Fibroblast of gingiva (primary cell): ENCODE results near the gene SMURF1.
A peak's percentile ranks its signal among the peaks of the same experiment; 100 is the strongest.

Source experiments
- DNase-seq: peaks from one replicate; pipeline ENCODE4 v3.0.0-alpha.2; 2011; ENCODE audit warnings: low read depth

The SMURF1 gene

GRCh38 chr7:99029466-99030435, 114.2 kb downstream of the SMURF1 start:
- no peak for DNase-seq

- DNase-seq, result no peak
Observed at GRCh38 chr7:99028261-99028973, 115.5 kb downstream of the SMURF1 start.

DNA sequence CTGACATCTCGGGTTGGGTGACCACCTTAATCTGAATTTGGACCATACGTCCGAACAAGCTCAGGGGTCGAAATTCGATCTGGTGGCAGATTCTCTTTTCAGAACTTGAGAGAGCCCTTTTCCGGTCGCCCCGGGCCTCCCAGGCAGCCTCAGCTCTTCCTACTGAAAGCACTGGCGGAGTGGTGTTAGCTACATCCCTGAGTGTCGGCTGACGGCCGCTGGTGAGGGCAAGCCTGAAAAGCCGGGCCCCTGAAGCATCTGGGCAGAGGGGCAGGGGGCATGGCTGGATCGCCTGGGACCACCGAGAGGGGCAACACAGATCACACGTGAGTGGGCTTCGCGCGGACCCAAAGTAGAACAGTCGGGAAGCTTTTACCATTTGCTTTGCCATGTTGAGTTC, 116.1 kb downstream of the SMURF1 start:
- DNase-seq, result no peak

DNA sequence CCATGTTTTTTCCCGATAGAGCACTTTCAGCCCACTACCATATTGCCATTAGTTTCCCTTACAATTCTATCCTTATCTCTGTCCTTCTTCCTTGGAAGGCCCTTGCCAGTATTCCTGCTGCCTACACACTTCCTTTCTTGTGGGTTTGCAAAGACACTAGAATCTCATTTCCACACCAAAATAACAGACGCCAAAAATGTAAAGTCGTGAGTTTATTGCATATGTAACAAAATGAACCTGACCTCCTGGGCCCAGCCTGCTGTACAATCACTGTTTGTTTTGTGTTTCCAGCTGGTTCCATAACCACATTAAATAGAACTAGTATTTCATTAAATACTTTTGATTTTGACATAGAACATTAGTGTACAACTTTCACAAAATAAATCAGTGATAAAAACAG, 116.7 kb downstream of the SMURF1 start:
- no peak for DNase-seq

DNA sequence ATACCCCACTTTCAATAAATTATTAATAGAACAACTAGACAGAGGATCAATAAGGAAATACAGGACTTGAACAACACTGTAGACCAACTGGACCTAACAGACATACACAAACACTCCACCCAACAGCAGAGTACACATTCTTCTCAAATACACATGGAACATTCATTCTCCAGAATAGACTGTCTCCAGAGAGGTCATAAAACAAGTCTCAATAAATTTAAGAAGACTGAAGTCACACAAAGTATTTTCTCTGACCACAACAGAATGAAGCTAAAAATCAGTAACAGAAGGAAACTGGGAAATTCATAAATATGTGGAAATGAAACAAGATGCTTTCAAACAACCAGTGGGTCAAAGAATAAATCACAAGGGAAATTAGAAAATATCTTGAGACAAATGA, 119.8 kb downstream of the SMURF1 start:
- DNase-seq, result peak; percentile 38

DNA sequence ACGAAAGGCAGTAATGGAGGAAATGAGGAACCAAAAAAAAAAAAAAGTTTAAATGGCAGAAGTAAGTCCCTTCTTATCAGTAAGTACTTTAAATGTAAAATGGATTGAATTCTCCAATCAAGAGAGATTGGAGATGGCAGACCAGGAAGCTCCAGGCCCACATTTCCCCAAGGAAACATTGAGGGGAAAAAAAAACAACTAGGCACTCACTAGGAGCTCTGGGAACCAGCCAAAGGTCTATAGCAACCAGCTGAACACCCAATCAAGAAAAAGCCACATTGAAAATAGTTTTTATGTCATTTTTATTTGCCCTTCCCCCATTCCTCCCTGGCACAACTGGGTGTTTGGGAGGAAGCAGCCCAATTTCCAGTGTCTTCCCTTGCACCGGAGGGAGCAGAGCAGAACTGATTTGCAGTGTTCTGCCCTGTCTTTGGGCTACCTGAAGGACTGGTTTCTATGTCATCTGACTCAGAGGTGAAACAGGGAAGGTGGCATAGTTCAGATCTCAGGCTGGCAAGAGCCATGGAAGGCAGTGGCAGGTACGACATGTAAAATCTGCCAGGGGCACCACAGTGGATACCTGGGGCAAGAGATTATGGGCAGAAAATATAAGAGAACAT, 121.9 kb downstream of the SMURF1 start:
- peak; percentile 27 for DNase-seq

GRCh38 chr7:99020413-99020715, 123.5 kb downstream of the SMURF1 start:
- DNase-seq, result no peak

- DNase-seq, result no peak
Observed at GRCh38 chr7:99019523-99020412, 124.1 kb downstream of the SMURF1 start.

DNA sequence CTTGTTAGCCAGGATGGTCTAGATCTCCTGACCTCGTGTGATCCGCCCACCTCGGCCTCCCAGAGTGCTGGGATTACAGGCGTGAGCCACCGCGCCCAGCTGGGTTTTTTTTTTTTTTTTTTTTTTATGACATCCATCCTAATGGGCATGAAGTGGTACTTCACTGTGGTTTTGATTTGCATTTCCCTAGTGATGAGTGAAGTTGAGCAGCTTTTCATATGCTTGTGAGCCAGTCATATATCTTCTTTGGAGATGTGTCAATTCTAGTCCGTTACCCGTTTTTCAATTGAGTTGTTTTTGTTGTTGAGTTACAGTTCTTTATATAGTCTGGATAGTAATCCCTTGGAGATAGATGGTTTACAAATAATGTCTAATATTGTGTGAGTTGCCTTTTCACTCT, 127.7 kb downstream of the SMURF1 start:
- no peak for DNase-seq

DNA sequence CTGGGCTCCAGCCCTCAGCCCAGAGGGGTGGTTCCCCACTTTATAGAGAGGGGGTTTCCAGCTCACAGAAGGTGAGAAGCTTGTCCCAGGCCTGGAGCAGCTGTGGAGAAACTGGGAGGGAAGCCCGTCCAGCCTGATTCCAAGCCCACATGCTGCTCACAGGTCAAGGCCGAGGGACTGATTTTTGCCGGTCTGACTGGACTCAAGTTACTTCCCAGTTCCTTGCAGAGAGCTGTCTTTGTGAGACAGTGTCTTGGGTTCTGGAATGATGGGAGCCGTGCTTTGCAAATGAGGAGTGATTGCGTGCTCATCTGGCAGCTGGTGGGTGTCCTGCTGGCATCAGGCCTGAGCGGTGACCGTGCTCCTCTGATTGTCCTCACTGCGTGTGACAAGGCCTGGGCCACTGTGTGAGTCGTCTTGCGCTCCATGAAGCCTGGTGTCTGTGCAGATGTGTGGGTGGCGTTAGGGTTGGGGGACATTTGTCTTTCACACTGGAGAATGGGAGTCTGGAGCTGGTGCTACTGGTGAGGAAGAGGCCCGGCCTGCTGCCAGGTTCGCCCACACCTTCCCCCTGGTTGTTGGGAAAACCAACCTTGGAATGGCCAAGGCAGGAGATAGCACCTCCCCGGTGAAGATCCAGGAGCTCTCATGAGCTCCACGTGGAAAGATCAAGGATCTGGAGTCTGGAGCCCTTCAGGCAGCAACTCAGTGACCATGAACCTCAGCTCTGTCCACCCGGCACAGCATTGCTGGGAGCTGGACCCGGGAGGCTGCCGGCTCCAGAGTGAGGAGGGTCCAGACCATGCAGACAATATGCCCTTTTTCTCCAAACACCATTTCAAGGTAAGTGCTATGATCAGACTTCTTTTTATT, 129.6 kb downstream of the SMURF1 start:
- no peak for DNase-seq

- DNase-seq, result no peak
Observed at GRCh38 chr7:99013266-99014112, 130.4 kb downstream of the SMURF1 start.

DNA sequence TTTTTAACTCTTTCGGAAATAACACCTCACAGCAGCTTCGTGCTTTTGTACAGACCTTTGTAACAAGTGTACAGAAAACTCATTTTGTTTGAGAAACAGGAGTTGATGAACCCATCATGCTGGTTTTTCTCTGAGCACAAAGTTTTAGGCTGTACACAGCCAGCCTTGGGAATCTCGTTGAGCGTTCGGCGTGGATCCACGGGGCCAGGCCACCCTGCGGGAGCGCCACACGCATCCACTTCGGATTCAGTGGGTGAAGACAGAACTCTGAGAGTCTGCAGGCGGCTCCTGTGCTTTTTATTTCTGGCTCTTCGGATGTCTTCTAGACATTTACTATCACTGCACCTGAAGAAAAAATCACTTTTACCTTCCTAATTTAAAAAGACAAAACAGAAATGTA, 131.2 kb downstream of the SMURF1 start:
- DNase-seq, result no peak

GRCh38 chr7:99011706-99012404, 132.1 kb downstream of the SMURF1 start:
- no peak for DNase-seq

- no peak for DNase-seq
Observed at GRCh38 chr7:99011341-99011705, 132.6 kb downstream of the SMURF1 start.

DNA sequence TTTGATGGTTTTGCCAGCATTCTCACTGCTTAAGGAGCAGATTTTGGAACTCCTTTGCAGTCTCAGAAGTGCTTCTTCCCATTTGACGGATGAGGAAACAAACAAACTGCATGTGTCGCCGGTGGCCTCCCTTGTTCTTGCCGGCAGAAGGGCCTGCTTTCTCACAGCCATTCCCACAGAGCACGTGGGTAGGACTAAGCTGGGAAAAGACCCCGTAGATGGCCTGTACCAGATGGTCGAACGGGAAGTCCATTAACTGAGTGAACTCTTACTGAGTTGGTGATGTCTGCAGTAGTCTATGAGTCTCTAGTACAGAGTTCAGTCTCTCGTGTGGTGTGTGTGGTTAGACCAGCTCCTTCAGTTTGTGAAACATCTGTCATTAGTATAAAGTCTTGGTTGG, 133.6 kb downstream of the SMURF1 start:
- no peak for DNase-seq

DNA sequence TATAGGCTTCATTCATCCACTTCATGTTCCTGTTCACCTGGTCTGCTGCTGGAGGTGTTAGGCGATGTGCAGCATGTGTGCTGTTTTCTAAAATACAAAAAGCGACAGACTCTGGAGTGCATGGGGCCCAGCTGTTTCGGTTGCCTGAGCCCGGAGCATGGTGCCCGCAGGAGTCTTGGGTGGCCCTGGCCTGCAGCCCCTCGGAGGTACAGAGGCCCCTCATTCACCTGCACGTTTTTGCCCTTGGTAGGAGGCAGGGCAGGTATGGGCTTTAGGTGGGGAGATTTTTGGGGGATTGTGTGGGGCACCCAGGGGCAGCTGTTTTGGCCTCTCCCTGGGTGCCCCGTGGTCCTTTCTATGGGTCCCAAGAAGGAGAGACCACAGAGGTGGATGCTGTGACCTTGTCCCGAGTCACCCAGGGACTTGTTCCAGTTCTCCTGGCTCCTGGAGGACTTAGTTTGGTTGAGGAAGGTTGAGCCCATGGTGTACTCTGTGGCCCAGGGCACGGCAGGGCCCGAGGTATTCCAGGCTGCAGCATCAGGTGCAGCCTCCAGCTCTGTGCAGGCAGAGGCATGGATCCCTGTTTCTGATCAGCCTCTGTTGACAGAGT, 134.9 kb downstream of the SMURF1 start:
- DNase-seq, result no peak

DNA sequence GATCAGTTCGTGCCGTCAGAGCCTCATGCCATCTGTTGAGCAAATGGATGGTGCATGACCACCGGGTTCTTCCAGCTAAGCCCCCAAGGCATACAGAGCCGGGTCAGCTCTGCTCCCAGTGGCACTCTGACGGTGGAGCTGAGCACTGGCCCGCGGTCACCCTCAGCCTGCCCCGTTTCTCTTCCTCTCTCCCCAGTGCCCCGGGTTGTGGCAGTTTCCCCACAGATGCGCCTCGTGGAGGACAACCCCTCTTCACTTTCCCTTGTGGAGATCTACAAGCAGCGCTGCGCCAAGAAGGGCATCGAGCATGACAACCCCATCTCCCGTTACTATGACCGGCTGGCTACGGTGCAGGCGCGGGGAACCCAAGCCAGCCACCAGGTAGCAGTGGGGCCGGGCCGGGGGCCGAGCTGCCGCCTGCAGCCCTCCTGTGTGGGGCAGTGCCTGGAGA, 135.7 kb downstream of the SMURF1 start:
- DNase-seq, result no peak

- no peak for DNase-seq
Observed at GRCh38 chr7:99006739-99007424, 137.0 kb downstream of the SMURF1 start.
